ENCODE results near the gene IL12A.
A peak's percentile ranks its signal among the peaks of the same experiment; 100 is the strongest.

The IL12A gene

DNA sequence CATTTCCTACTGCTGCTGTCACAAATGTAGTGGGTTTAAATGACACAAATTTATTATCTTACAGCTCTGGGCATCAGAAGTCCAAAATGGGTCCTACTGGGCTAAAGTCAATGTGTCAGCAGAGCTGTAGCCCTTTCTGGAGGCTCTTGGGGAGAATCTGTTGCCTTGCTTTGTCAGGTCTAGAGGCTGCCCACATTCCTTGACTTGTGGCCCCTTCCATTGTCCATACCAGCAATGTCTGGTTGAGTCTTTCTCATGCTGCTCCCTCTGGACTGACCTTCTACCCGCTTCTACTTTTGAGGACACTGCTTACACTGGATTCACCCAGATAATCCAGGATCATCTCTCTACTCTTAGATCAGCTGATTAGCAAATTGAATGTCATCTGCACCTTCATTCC, 3.0 kb downstream of the IL12A start:
- no peak for DNase-seq

DNA sequence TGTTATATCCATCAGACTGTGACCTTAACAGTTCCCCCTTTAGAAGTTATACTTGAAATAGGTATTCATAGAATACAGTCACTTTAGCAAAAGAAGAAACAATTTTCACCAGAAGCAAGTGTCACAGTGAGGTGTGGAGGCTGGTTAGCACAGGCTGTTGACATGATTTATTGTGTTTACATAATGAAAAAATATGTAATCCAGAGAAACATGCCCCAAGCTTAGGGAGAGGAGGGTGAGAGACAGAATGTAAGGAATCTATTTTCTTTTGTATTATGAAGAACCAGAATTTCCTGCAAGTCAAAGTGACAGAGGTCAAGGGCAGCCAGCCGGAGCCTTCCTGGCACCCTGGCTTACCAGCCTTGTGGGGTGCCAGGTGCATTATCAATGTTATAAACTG, 4.0 kb downstream of the IL12A start:
- no peak for DNase-seq

DNA sequence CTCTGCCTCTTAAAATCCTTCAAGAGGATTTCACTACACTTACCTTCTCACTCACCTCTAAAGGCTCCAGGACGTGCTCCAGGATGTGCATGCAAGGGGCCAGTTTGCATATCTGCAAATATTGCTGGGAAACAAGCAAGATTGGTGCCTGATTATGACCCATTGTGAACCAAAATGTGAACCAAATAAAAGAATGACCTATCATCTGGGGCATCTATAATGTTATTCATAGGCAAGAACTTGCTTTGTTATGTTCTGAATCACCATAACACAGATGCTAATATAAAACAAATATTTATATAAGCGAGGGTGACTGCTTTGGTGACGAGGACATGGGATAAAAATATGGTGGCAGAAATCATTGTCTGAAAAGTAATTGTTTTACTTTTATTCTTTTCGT, 5.5 kb downstream of the IL12A start:
- DNase-seq, result no peak

DNA sequence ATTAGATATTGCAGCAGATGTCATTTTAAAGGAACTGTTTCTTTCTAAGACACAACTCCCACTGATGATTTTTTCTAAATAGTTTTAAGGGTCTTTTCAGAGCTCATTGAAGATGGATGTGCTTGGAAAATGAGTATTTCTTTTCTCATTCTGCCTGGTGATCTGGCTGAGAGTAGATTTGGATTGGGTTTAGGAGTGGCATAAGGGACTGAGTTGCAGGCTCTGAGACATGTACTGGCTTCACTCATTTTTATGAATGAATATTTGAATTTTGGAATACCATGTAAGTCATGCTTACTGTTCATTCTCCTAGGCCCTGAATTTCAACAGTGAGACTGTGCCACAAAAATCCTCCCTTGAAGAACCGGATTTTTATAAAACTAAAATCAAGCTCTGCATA, 6.5 kb downstream of the IL12A start:
- DNase-seq, result no peak

DNA sequence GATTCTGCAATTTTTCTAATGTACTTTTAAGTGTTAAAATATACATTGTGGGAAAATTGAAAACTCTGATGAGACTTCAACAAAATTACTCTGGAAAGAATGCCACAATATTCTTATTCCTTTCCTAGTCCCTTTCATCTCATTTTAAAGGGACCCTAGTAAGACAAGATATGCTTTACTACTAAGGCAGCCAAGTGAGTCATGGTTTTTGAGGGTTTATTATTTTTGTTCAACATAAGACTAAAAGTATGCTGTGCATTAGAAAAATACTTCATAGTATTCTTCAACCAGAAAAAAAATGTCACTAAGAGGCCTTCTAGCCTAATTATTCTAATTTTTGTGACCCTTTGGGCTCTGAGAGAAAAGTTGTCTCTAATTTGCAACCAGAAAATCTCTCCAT, 7.4 kb downstream of the IL12A start:
- DNase-seq, result no peak

DNA sequence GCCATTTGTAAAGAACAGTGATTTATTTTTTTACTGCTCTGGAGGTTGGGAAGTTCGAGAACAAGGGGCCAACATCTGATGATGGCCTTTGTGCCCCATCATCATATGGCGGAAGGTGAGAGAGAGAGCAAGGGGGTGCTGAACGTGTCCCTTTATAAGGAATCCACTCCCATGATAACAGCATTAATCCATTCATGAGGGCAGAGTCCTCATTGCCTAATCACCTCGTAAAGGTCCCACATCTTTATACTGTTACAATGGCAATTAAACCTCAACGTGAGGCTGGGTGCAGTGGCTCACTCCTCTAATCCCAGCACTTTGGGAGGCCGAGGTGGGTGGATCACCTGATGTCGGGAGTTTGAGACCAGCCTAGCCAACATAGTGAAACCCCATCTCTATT, 8.3 kb downstream of the IL12A start:
- no peak for DNase-seq

DNA sequence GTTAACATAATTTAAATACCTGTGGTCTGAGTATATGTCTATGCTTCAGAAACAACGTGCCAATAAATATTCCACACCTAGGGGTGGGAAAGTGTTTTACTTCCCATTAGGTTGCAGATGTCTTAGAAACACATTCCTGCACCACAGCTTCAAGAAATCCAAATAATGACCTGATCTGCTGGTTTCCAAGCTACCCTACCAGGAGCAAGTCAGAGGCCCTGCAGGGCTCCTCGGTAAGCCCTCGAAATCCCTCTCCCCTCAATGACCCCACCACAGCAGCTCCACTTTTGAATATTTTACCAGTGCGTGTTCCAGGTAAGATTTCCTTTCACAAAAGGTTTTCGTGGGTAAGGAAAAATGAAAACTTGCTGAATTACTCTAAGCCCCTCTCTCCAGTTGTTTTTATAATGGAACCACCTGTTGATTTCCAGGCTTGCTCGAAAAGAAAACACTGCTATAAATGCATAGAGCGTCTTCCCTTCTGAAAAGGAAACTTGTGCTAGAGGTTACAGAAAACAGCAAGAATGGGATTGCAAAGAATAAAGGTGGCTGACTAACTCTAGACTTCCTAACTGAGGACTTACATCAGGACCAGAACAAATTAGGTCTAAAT, 12.6 kb downstream of the IL12A start:
- DNase-seq, result no peak

DNA sequence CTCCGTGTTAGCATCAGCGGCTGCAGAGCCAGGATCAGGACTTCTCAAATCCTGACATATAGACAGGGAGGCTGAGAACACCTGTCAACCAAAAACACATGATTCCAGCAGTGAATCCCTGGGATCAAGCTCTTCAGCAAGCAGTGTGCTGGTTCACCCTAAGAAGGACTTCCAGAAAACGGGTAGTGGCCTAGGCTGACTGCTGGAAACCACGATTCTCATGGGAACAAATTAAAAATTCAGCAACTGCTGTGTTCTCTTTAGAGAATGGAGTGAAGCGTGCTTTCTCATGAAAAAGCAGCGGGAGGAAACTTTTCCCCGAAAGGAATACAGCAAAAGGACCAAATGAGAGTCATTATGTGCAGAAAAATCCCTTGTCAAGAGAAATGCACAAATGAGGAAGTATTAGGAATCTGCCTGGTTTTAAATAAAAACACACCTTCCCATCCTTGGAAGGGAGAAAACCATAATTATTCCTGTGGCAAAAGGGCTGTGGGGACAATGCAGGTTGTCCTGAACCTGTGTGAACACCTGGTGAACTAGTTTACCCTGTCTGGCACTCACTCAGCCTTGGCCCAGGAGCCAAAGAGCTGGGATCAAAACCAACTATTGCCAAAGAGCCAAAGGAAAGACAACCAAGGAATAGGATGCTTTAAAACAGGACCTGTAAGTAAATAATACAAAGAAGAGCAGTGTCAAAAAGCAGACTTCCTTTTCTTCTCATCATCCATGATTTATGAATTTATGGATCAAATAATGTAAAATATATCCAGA, 13.4 kb downstream of the IL12A start:
- no peak for DNase-seq

DNA sequence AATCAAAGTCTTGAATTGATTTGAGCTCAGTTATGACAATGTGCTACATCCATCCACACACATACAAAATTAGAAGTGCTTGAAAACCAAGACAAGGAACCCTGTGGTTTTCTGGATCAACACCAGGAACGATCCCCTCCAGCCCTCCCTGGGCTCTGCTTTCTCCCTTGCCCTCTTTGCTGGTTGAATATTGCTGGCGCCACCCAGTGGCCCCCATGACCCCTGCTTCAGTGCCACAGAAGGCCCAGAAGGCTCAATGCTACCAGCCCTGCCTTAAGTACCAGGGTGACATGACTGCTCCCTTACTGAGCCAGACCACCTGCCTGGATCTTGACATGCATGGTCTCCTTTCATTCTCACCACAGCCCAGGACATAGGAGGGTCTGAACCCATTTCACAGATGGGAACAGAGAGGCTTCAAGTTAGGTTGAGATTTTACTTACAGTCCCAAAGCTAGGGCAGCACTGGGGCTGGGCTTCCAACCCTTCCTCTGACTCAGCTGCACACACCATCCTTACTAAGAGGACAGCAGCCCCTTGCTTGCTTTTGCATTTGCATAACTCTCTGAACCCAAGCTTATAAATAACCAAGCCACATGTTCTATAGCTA, 15.0 kb downstream of the IL12A start:
- DNase-seq, result peak; percentile 7

DNA sequence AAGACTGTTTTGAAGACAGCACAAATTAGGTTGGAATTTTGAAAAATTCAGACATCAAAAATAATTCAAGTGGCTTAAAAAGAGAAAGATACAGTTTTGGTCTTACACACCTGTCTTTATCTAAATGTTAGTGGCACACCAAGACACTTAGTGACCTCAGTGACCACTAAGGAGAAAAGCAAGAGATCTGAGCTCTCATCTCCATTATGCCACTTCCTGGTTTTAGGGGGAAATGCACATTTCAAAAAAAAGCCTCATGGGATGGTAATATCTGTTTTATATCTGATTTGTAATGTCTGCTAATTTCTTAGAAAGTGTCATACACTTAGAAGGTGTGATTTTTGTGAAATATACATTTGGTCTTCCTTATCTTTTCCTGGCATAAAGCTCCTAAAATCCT, 16.4 kb downstream of the IL12A start:
- no peak for DNase-seq

DNA sequence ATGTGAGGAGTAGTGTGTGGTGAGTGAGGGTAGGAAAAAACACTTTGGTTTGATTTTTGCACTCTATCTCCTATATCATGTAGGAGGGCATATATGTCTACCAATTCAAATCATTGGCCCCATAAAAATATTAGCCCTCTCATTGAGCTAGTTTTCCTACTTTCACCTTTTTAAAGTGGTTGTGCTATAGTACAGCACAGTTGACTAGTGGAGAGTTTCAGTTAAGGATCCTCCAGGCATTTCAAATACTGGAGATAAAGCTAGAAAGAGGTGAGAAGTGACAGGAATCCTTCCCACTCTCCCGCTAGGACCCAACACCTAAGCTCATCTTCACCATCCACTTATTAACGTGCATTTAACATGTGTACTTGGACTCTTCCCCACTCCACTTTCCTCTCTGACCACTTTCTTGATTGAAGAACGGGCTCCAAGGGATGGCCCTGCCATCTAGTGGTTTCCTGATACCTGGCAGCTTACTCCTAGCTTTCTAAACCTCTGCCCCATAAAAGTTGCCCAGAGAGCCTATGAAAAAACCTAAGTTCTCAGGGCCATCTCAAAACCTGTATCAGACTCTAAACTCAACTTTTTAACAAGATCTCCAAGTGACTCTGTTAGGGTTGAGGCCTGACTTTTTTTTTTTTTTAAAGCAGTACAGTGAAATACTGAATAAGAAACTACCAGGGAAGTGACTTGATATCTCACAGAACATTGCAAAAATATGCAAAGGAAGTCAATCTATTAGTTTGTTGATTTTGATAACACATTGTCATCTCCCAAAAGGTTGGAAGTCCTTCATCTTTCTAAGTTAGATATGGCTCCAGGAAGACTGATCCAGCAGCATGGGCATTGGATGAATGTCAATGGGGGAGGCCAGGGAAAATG, 17.9 kb downstream of the IL12A start:
- peak; percentile 11 for DNase-seq

DNA sequence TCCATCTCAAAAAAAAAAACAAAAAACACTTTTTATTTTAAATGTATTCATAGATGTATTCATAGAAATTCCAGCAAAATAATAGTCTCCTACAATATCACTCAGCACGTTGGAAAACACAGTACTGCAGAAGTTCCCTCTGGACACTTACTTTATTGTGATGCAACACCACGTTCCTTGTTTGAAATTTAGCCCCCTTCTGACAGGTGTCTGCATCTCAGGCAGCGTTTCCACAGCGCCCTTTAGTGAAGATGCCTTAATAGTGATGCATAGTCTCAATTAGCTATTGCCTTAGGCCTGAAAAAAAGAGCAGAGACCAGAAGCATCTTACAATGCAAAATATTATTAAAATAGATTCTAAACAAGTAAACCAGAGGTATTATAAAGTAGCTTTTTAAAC, 20.3 kb downstream of the IL12A start:
- DNase-seq, result no peak

DNA sequence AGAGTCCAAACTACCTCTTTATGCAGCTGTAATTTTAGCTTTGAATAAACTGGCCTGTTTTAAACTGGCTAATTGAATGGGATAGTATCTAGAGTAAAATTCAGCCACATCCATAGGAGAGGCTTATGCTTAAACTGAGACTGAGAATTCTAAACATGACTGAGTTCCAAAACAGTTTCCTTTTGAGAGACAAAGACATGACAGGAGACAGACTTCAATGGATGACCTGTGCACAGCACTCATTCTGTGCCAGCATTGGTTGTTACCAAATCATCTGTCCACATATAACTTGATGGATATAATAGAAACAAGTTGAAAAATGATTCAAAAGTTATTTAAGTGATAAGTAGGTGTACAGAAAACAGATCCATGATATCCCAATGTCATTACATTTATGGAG, 20.9 kb downstream of the IL12A start:
- no peak for DNase-seq

DNA sequence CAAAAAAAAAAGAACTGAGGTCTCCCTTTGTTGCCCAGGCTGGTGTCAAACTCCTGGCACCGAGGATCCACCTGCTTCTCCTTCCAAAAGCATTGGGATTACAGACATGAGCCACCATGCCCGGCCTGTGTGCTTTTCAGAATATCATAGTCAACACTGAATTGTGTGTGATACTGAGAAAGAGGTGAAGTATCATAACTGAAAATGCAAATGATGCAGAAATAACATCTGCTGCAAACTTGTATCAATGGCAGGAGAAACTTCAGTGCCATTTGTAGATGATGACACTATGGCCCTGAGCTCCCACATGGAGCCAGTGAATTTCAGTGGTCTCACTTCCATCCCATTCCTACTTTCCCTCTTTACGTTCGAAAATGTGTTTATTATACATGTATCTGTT, 21.9 kb downstream of the IL12A start:
- no peak for DNase-seq

DNA sequence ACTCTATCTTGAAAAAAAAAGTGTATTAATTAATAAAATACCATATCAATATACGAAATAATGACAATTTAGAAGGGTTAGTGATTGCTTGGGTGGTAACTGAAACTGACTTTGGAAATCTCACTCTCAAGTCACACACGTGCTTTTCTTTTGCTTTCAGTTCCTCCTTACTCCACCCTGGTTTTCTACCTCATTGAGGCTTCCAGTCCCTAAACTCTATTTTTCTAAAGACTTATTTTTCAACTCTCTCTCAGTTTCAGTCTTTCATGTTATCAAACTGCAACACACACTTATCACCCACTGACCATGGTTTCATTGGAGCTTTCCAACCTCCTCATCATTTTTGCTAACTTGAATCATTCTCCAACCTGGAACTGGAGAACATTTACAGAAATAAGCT, 23.5 kb downstream of the IL12A start:
- no peak for DNase-seq

DNA sequence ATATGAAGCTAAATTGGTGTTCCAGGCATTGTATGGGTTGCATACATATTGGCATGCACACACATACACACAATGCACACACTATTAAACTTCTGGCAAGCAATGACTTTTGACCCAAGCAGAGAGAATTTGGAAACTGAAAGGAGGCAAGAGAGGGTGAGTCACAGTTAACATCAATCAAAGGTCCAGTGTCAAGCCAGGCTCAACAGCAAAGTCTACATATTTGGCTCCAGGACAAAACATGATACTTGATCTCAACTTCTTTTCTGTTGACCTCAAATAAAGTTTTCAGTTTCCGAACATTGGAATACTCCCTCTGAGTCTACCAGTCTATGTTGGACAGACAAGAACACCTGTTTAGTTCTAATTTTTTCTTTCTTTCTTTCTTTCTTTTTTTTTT, 28.3 kb downstream of the IL12A start:
- no peak for DNase-seq

DNA sequence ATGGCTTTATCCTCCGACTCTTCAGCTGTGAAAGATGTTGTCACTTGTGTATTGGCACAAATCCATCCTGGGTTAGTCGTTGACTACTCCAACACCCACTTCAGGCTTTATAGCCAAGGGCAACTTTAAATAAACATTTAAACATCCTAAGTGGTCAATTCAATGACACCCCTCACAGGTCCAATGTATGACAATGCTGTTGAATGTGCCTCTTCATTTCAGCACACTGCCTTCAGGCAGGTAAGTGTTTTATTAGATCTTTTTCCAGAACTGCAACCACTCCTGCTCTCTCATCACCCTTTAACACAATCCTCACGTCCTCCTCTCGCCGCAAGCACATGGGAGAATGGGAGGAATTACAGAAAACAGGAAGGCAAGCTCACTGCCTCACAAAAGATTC, 30.3 kb downstream of the IL12A start:
- DNase-seq, result peak; percentile 96

DNA sequence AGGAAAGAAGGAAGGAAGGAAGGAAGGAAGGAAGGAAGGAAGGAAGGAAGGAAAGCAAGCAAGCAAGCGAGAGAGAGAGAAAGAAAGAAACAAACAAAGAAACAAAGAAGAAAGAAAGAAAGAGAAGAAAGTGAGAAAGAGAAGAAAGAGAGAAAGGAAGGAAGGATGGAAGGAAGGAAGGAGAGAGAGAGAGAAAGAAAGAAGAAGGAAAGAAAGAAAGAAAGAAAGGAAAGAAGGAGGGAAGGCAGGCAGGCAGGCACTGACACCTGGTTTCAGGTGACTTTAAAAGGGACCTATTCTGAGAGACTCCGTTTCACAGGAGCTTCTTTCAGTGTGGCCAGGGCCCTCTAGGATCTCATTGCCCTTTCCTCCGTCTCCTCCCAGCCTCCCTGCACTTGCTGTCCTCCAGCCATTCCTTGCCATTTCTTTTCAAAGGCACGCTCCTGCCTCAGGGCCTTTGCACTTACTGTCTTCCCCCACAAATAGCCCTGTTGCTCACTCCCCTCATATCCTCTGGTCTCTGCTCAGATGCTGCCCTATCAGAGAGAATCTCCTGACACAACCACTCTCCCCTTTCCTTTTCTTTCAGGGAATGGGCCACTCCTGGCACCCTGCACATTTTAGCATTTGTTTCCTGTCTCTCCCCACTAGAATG, 31.5 kb downstream of the IL12A start:
- DNase-seq, result no peak

DNA sequence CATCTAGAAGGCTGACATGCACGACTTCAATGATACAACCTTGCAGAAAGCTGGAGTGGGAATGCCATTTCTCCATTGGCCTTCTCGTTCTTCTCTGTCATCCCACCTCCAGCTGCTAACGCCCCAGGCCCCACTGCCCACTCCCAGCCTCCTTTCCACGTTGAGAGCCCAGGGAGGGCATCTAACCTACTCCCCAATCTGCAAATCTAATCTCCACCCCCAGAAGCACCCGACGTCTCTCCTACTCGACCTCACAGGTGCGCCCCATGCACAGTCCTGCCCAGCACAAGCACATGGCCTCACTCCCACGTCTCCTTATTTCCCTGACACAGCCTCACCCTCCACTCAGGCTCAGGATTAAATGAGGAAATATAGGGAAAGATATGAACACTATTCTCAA, 33.4 kb downstream of the IL12A start:
- DNase-seq, result no peak

DNA sequence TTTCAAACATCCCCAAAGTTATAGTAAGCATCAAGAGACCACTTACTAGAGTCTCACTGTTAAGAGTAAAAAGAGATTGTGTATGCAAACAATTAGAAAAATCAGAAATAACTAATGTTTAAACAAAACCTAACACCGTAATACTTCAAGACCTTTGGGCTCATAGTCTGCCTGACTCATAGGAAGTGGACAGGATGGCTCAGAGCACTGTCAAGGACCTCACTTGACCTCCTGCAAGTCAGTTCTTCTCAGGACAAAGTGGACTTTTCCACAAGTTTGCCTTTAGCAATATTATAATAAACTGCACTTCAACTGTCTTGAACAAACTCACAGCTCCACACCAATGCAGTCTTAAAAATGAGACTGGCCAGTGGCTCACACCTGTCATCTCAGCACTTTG, 34.8 kb downstream of the IL12A start:
- DNase-seq, result no peak

DNA sequence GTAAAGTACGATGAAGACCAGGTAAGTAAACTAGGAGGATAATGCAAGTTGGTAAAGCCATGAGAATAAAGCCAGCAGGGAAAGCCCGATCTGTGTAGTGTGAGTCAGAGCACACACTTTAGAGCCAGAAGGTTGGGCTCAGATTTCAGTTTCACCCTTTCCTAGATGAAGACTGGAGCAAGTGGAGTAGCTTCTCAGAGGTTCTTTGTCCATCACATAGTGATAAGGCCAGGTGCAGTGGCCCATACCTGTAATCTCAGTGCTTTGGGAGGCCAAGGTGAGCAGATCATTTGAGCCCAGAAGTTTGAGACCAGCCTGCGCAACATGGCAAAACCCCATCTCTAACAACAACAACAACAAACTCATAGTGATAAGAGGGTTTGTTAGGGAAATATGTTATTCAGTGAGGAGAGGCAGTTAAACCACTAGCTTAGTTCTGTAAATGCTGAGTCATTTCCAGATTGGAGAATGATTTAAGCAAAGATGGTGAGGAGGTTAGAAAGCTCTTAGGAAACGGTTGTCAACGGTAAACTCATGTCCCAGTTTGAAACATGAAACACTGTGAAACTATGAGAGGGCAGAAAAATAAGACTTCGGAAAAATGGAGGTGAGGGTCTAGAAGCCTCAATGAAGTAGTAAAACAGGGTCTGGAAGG, 39.0 kb downstream of the IL12A start:
- no peak for DNase-seq

DNA sequence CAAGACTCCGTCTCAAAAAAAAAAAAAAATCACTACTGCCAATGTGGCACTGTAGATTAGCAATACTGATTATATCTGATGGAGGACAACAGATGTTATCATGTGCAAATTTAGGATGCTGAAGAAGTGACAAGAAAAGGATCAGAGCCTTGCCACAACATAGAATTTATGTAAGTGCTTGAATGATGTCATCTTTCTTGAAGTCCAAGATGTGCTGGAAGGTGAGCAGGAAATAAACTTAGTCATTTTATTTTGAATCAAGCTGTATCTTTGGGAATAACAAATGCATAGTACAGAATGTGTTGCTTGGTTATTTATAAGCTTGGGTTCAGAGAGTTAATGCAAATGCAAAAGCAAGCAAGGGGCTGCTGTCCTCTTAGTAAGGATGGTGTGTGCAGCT, 47.1 kb downstream of the IL12A start:
- DNase-seq, result no peak

Data from NCI-H2029 (cell line).